Measurements from ENCODE around the gene UBE2QL1. TPM values are rescaled to one million over a fixed set of nuclear protein-coding genes. Genes with fewer than 3 reads are reported as not detected.
A peak's percentile ranks its signal among the peaks of the same experiment; 100 is the strongest.

UBE2QL1 gene
- total RNA-seq, 2 experiments from 2014 or later: not detected

- Histone ChIP-seq H3K36me3 (ENCODE audit: insufficient read depth, low read length) (no peaks in the 10 kb centered on the region), H3K4me1 (ENCODE audit: insufficient read depth, low read length, poor library complexity, severe bottlenecking) (peaks cover 19% of the 10 kb centered on the region), H3K9me3 (ENCODE audit: low read length) (no peaks in the 10 kb centered on the region), H3K4me3 (ENCODE audit: low read depth, low read length, poor library complexity, severe bottlenecking) (no peak overlapping the region), H3K4me2 (ENCODE audit: low read length) (no peak overlapping the region), H4K20me1 (ENCODE audit: insufficient read depth, low read length) (no peaks in the 10 kb centered on the region), H3K9me2 (ENCODE audit: insufficient read depth, low read length) (no peaks in the 10 kb centered on the region), H2AFZ (ENCODE audit: low read length) (no peak overlapping the region), H3K79me2 (ENCODE audit: insufficient read depth, low read depth, low read length) (no peaks in the 10 kb centered on the region), H3K27ac (ENCODE audit: low read depth, low read length, poor library complexity, severe bottlenecking) (no peak overlapping the region)
- DNase-seq (ENCODE audit: low spot score): no peak
- BruUV-seq (replicated peaks): no TSS peak
- POLR2A ChIA-PET: interaction anchor here (0.6 to 1.4 kb wide), 4 partner anchors 9 to 78 kb away, joined by 3 to 5 read pairs (median 3); no protein-coding TSS in a partner anchor
- TF ChIP-seq EZH2phosphoT487 (IDR thresholded peaks at IDR 0.05; ENCODE audit: borderline replicate concordance, low read depth, low read length): no peak
- CTCF ChIA-PET (ENCODE audit: unreplicated experiment): interaction anchor here (1.0 kb wide), 1 partner anchor 11 kb away, joined by 4 read pairs; no protein-coding TSS in a partner anchor
- intact Hi-C loops (cut with micrococcal nuclease; ENCODE audit: unreplicated experiment): no loop called here
These were observed 15.8 kb downstream of the UBE2QL1 start for GRCh38 chr5:6464441-6464840.

- H3K36me3 ChIP-seq (ENCODE audit: insufficient read depth, low read length): no peaks in the 10 kb centered on the region
- no peak overlapping the region for H3K4me2 ChIP-seq (ENCODE audit: low read length)
- H3K9me2 ChIP-seq (ENCODE audit: insufficient read depth, low read length): no peaks in the 10 kb centered on the region
- no peaks in the 10 kb centered on the region for H4K20me1 ChIP-seq (ENCODE audit: insufficient read depth, low read length)
- TF ChIP-seq EZH2phosphoT487 (IDR thresholded peaks at IDR 0.05; ENCODE audit: borderline replicate concordance, low read depth, low read length) (no peak), CTCF (conservative IDR thresholded peaks at IDR 0.05; ENCODE audit: low read length) (no peak)
- intact Hi-C loops (cut with micrococcal nuclease; ENCODE audit: unreplicated experiment): no loop called here
- DNase-seq (ENCODE audit: low spot score): no peak
- no peak overlapping the region for H3K4me3 ChIP-seq (ENCODE audit: low read depth, low read length, poor library complexity, severe bottlenecking)
- BruUV-seq (replicated peaks): no TSS peak
- H3K4me1 ChIP-seq (ENCODE audit: insufficient read depth, low read length, poor library complexity, severe bottlenecking): peaks cover 19% of the 10 kb centered on the region
- no peaks in the 10 kb centered on the region for H3K79me2 ChIP-seq (ENCODE audit: insufficient read depth, low read depth, low read length)
- H3K27ac ChIP-seq (ENCODE audit: low read depth, low read length, poor library complexity, severe bottlenecking): no peak overlapping the region
- CTCF ChIA-PET (ENCODE audit: unreplicated experiment): no interaction called here
- H3K9me3 ChIP-seq (ENCODE audit: low read length): no peaks in the 10 kb centered on the region
- H2AFZ ChIP-seq (ENCODE audit: low read length): 0 out of 2 replicates have a peak overlapping the region, but pooled peaks have one; percentile 20
- POLR2A ChIA-PET: interaction anchor here (1.5 kb wide), 1 partner anchor 9 kb away, joined by 3 read pairs; no protein-coding TSS in a partner anchor
These were observed 17.5 kb downstream of the UBE2QL1 start for GRCh38 chr5:6465831-6466790.

GRCh38 chr5:6466975-6467567, 18.4 kb downstream of the UBE2QL1 start:
- H3K27ac ChIP-seq (ENCODE audit: low read depth, low read length, poor library complexity, severe bottlenecking): no peak overlapping the region
- H3K4me3 ChIP-seq (ENCODE audit: low read depth, low read length, poor library complexity, severe bottlenecking): no peak overlapping the region
- TF ChIP-seq EZH2phosphoT487 (IDR thresholded peaks at IDR 0.05; ENCODE audit: borderline replicate concordance, low read depth, low read length) (no peak), CTCF (conservative IDR thresholded peaks at IDR 0.05; ENCODE audit: low read length) (no peak)
- ChIA-PET POLR2A (interaction anchor here (1.5 kb wide), 1 partner anchor 10 kb away, joined by 3 read pairs; no protein-coding TSS in a partner anchor), CTCF (ENCODE audit: unreplicated experiment) (no interaction called here)
- intact Hi-C loops (cut with micrococcal nuclease; ENCODE audit: unreplicated experiment): no loop called here
- no peak overlapping the region for H3K4me2 ChIP-seq (ENCODE audit: low read length)
- no peak for DNase-seq (ENCODE audit: low spot score)
- no peaks in the 10 kb centered on the region for H3K9me2 ChIP-seq (ENCODE audit: insufficient read depth, low read length)
- peaks cover 19% of the 10 kb centered on the region for H3K4me1 ChIP-seq (ENCODE audit: insufficient read depth, low read length, poor library complexity, severe bottlenecking)
- BruUV-seq (replicated peaks): no TSS peak
- no peaks in the 10 kb centered on the region for H3K36me3 ChIP-seq (ENCODE audit: insufficient read depth, low read length)
- no peak overlapping the region for H2AFZ ChIP-seq (ENCODE audit: low read length)
- no peaks in the 10 kb centered on the region for H3K79me2 ChIP-seq (ENCODE audit: insufficient read depth, low read depth, low read length)
- H4K20me1 ChIP-seq (ENCODE audit: insufficient read depth, low read length): no peaks in the 10 kb centered on the region
- H3K9me3 ChIP-seq (ENCODE audit: low read length): no peaks in the 10 kb centered on the region
